Dermis lymphatic vessel endothelial cell (primary cell): ENCODE results near the gene RAB40A. TPM values are rescaled to one million over a fixed set of nuclear protein-coding genes. Genes with fewer than 3 reads are reported as not detected.

Experiments
- total RNA-seq: library from RNA; depleted of rRNA; stranded (reverse); fragments of >200 nt; gene quantifications from 2 replicates; pipeline ENCODE4 v1.2.1, GENCODE V29; 2014

The RAB40A gene, protein sequence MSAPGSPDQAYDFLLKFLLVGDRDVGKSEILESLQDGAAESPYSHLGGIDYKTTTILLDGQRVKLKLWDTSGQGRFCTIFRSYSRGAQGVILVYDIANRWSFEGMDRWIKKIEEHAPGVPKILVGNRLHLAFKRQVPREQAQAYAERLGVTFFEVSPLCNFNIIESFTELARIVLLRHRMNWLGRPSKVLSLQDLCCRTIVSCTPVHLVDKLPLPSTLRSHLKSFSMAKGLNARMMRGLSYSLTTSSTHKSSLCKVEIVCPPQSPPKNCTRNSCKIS
- total RNA-seq = under 0.01 TPM in 2 replicates

DNA sequence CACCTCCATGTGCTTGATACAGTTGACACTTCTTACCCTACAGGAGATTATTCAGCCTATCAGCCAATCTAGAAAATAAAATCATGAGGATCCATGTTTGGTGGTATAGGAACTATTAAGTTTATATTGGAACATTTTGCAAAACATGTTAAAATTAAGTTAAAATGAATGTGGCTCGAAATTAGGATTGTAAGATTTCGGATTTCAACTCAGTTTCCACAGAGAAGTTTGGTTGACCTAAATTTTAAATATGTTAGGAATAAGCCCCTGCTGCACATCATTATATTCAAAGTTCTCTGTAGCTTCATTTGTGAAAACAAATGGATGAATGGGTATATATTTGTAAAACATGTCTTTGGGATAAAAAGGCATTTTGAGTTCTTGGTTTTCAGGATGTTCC, at the start of gene RAB40A:
TSS of gene RAB40A (minus strand) at position 101 of the 400 bp plus-strand sequence. CDS start 18,733 bp downstream, outside the sequence.

Other genes with a start within 250 kb of the RAB40A start
- not detected in 2 replicates for gene TCEAL5, start 242.7 kb downstream of the RAB40A start, total RNA-seq
- gene BEX2, start 208.5 kb downstream of the RAB40A start, total RNA-seq = 1.3 and 4.4 TPM in 2 replicates
- gene TCEAL7, start 189.2 kb downstream of the RAB40A start, total RNA-seq = 0.11 TPM in 1 of 2 replicates, not detected in the other
- gene TCEAL9, start 163.0 kb downstream of the RAB40A start, total RNA-seq = 76.1 and 76.7 TPM in 2 replicates
- 201 and 209 TPM in 2 replicates for gene BEX3, start 143.0 kb downstream of the RAB40A start, total RNA-seq
- 30.7 and 49.6 TPM in 2 replicates for gene TCEAL4, start 66.0 kb upstream of the RAB40A start, total RNA-seq
- 7.6 and 7.7 TPM in 2 replicates for gene TCEAL3, start 88.5 kb upstream of the RAB40A start, total RNA-seq
- gene TCEAL1, start 109.5 kb upstream of the RAB40A start, total RNA-seq = 26.8 TPM in 2 replicates
- 473 and 551 TPM in 2 replicates for gene MORF4L2, start 167.2 kb upstream of the RAB40A start, total RNA-seq
- 0.09 TPM in 1 of 2 replicates, not detected in the other for gene TMEM31, start 191.4 kb upstream of the RAB40A start, total RNA-seq